ENCODE results near the gene TTC23L.
A peak's percentile ranks its signal among the peaks of the same experiment; 100 is the strongest.

Gene TTC23L

GRCh38 chr5:34870382-34870781, 31.4 kb downstream of the TTC23L start:
- no peak for DNase-seq (ENCODE audit: low read depth)

- DNase-seq (ENCODE audit: low read depth), result no peak
Measured at GRCh38 chr5:34876275-34876674, 37.3 kb downstream of the TTC23L start.

GRCh38 chr5:34881246-34881645, 42.3 kb downstream of the TTC23L start:
- DNase-seq (ENCODE audit: low read depth), result no peak

- no peak for DNase-seq (ENCODE audit: low read depth)
Measured at GRCh38 chr5:34886392-34887119, 47.6 kb downstream of the TTC23L start.

- no peak for DNase-seq (ENCODE audit: low read depth)
Measured at GRCh38 chr5:34889394-34889793, 50.4 kb downstream of the TTC23L start.

GRCh38 chr5:34891981-34892380, 53.0 kb downstream of the TTC23L start:
- DNase-seq (ENCODE audit: low read depth), result no peak

- DNase-seq (ENCODE audit: low read depth), result no peak
Measured at GRCh38 chr5:34892414-34892813, 53.5 kb downstream of the TTC23L start.

- no peak for DNase-seq (ENCODE audit: low read depth)
Measured at GRCh38 chr5:34894716-34895115, 55.8 kb downstream of the TTC23L start.

GRCh38 chr5:34895641-34896419, 56.9 kb downstream of the TTC23L start:
- no peak for DNase-seq (ENCODE audit: low read depth)

GRCh38 chr5:34897646-34898045, 58.7 kb downstream of the TTC23L start:
- no peak for DNase-seq (ENCODE audit: low read depth)

- DNase-seq (ENCODE audit: low read depth), result peak; percentile 46
Measured at GRCh38 chr5:34898258-34898895, 59.4 kb downstream of the TTC23L start.

GRCh38 chr5:34899066-34899465, 60.1 kb downstream of the TTC23L start:
- DNase-seq (ENCODE audit: low read depth), result no peak

GRCh38 chr5:34900652-34901051, 61.7 kb downstream of the TTC23L start:
- DNase-seq (ENCODE audit: low read depth), result no peak

- no peak for DNase-seq (ENCODE audit: low read depth)
Measured at GRCh38 chr5:34903260-34903659, 64.3 kb downstream of the TTC23L start.

GRCh38 chr5:34905564-34905963, 66.6 kb downstream of the TTC23L start:
- no peak for DNase-seq (ENCODE audit: low read depth)

- no peak for DNase-seq (ENCODE audit: low read depth)
Measured at GRCh38 chr5:34913072-34913471, 74.1 kb downstream of the TTC23L start.

- no peak for DNase-seq (ENCODE audit: low read depth)
Measured at GRCh38 chr5:34914671-34915138, 75.7 kb downstream of the TTC23L start.

- DNase-seq (ENCODE audit: low read depth), result peak; percentile 83
Measured at GRCh38 chr5:34915139-34915855, 76.3 kb downstream of the TTC23L start, which contains the start of the genes BRIX1 and RAD1. BRIX1 (plus strand) TSS chr5:34915711; CDS start chr5:34915739, 28 bp downstream. RAD1 (minus strand) TSS chr5:34915504; CDS start chr5:34914892, 612 bp downstream.

- no peak for DNase-seq (ENCODE audit: low read depth)
Measured at GRCh38 chr5:34915856-34916192, 76.9 kb downstream of the TTC23L start.

GRCh38 chr5:34916518-34916917, 77.6 kb downstream of the TTC23L start:
- DNase-seq (ENCODE audit: low read depth), result no peak

GRCh38 chr5:34918025-34918424, 79.1 kb downstream of the TTC23L start:
- no peak for DNase-seq (ENCODE audit: low read depth)

GRCh38 chr5:34919077-34919476, 80.1 kb downstream of the TTC23L start:
- no peak for DNase-seq (ENCODE audit: low read depth)

Data from activated T-cell treated with anti-CD3 and anti-CD28 coated beads for 1 hour (primary cell).